ENCODE results near the gene GNMT. TPM values are rescaled to one million over a fixed set of nuclear protein-coding genes. Genes with fewer than 3 reads are reported as not detected.

GNMT gene
- polyA plus RNA-seq, 1 experiment, result 0.07 TPM

- TF ChIP-seq, protein P1, sequence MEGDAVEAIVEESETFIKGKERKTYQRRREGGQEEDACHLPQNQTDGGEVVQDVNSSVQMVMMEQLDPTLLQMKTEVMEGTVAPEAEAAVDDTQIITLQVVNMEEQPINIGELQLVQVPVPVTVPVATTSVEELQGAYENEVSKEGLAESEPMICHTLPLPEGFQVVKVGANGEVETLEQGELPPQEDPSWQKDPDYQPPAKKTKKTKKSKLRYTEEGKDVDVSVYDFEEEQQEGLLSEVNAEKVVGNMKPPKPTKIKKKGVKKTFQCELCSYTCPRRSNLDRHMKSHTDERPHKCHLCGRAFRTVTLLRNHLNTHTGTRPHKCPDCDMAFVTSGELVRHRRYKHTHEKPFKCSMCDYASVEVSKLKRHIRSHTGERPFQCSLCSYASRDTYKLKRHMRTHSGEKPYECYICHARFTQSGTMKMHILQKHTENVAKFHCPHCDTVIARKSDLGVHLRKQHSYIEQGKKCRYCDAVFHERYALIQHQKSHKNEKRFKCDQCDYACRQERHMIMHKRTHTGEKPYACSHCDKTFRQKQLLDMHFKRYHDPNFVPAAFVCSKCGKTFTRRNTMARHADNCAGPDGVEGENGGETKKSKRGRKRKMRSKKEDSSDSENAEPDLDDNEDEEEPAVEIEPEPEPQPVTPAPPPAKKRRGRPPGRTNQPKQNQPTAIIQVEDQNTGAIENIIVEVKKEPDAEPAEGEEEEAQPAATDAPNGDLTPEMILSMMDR (IDR thresholded peaks at IDR 0.05; ENCODE audit: low read depth, low read length), result no peak
- H3K4me3 ChIP-seq (ENCODE audit: low read depth, low read length), result no peak overlapping the region
- CTCF ChIA-PET, result interaction anchor here (0.7 kb wide), 1 partner anchor 95 kb away, joined by 5 read pairs; no protein-coding TSS in a partner anchor
- no peak for DNase-seq (ENCODE audit: low read depth, low spot score)
- POLR2A ChIA-PET, result no interaction called here
- H3K9me3 ChIP-seq (ENCODE audit: control insufficient read depth, insufficient read depth, low read length), result no peaks in the 10 kb centered on the region; the same call in 1 of the 2 replicates
- H3K27me3 ChIP-seq (ENCODE audit: control insufficient read depth, insufficient read depth, low read length), result no peaks in the 10 kb centered on the region
- no peak overlapping the region for H3K27ac ChIP-seq (ENCODE audit: low read depth, low read length)
Measured at GRCh38 chr6:42958125-42958524, 2.4 kb upstream of the GNMT start.

- Histone ChIP-seq H3K27ac (ENCODE audit: low read depth, low read length) (no peak overlapping the region), H3K9me3 (ENCODE audit: control insufficient read depth, insufficient read depth, low read length) (no peaks in the 10 kb centered on the region; the same call in 1 of the 2 replicates), H3K4me3 (ENCODE audit: low read depth, low read length) (no peak overlapping the region), H3K27me3 (ENCODE audit: control insufficient read depth, insufficient read depth, low read length) (no peaks in the 10 kb centered on the region)
- POLR2A ChIA-PET, result no interaction called here
- CTCF ChIA-PET, result no interaction called here
- no peak for DNase-seq (ENCODE audit: low read depth, low spot score)
- TF ChIP-seq, protein P1 (IDR thresholded peaks at IDR 0.05; ENCODE audit: low read depth, low read length), result no peak
Measured at GRCh38 chr6:42959917-42960242, 674 bp upstream of the GNMT start.

DNA sequence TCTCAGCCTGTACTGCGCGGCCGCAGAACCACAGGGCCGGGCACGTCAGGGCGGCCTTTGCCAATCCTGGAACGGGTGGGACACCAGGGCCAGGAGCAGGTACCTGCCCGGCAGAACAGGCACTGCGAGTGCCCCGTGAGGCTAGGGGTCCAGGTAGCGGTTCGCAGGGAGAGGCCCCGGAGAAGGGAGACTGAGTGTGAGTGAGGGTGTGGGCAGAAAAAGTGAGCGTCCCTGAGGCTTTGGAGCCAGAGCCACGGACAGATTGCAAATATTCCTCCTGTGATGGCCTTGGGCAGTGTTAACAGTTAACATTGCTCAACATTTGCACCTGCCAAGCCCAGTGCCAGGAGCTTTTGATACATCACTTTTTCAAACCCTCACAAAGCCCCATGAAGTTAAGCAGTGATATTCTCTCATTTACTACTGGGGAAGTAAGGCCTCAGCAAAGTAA, 491 bp downstream of the GNMT start:
- DNase-seq (ENCODE audit: low read depth, low spot score), result no peak
- POLR2A ChIA-PET, result interaction anchor here (0.6 to 1.0 kb wide), 3 partner anchors 18 to 410 kb away, joined by 3 to 6 read pairs (median 5); partner anchors contain the start of genes CNPY3 and PEX6
- H3K27ac ChIP-seq (ENCODE audit: low read depth, low read length), result no peak overlapping the region
- H3K9me3 ChIP-seq (ENCODE audit: control insufficient read depth, insufficient read depth, low read length), result no peaks in the 10 kb centered on the region; the same call in 1 of the 2 replicates
- TF ChIP-seq, protein P1 (IDR thresholded peaks at IDR 0.05; ENCODE audit: low read depth, low read length), result no peak
- H3K4me3 ChIP-seq (ENCODE audit: low read depth, low read length), result peak overlapping the region; percentile 50
- H3K27me3 ChIP-seq (ENCODE audit: control insufficient read depth, insufficient read depth, low read length), result no peaks in the 10 kb centered on the region
- CTCF ChIA-PET, result interaction anchor here (0.8 kb wide), 1 partner anchor 36 kb away, joined by 3 read pairs; no protein-coding TSS in a partner anchor

- no peaks in the 10 kb centered on the region; the same call in 1 of the 2 replicates for H3K9me3 ChIP-seq (ENCODE audit: control insufficient read depth, insufficient read depth, low read length)
- CTCF ChIA-PET, result no interaction called here
Measured at GRCh38 chr6:42962096-42962495, 1.5 kb downstream of the GNMT start.

GRCh38 chr6:42962502-42963178, 2.1 kb downstream of the GNMT start:
- TF ChIP-seq, protein P1 (IDR thresholded peaks at IDR 0.05; ENCODE audit: low read depth, low read length), result no peak
- H3K9me3 ChIP-seq (ENCODE audit: control insufficient read depth, insufficient read depth, low read length), result no peaks in the 10 kb centered on the region; the same call in 1 of the 2 replicates
- DNase-seq (ENCODE audit: low read depth, low spot score), result no peak
- H3K4me3 ChIP-seq (ENCODE audit: low read depth, low read length), result no peak overlapping the region
- H3K27ac ChIP-seq (ENCODE audit: low read depth, low read length), result no peak overlapping the region
- CTCF ChIA-PET, result interaction anchor here (0.8 kb wide), 1 partner anchor 17 kb away, joined by 3 read pairs; the partner anchor contains the start of gene PEX6
- POLR2A ChIA-PET, result no interaction called here
- H3K27me3 ChIP-seq (ENCODE audit: control insufficient read depth, insufficient read depth, low read length), result no peaks in the 10 kb centered on the region

More at GRCh38 chr6:42962096-42962495, 1.5 kb downstream of the GNMT start:
- no peak for DNase-seq (ENCODE audit: low read depth, low spot score)
- H3K27ac ChIP-seq (ENCODE audit: low read depth, low read length), result no peak overlapping the region
- POLR2A ChIA-PET, result no interaction called here
- no peak overlapping the region for H3K4me3 ChIP-seq (ENCODE audit: low read depth, low read length)
- H3K27me3 ChIP-seq (ENCODE audit: control insufficient read depth, insufficient read depth, low read length), result no peaks in the 10 kb centered on the region
- TF ChIP-seq, protein P1 (IDR thresholded peaks at IDR 0.05; ENCODE audit: low read depth, low read length), result no peak
